IMR-90 (cell line): ENCODE data around the gene CCDC70.

Experiments
- BHLHE40 ChIP-seq: fragments of 150-350 bp; IDR thresholded peaks from 2 replicates; pipeline ENCODE4 v1.6.1; 2016; ENCODE audit warnings: mild to moderate bottlenecking, low read depth, low read length
- CTCF ChIP-seq: conservative IDR thresholded peaks from 2 replicates; pipeline ENCODE4 v1.5.1; 2012; ENCODE audit warnings: mild to moderate bottlenecking, low read depth, low read length, improper control_type of control experiment
- POLR2A ChIP-seq: IDR thresholded peaks from 2 replicates; pipeline ENCODE4 v1.6.1; 2012; ENCODE audit warnings: mild to moderate bottlenecking, low read depth, low read length
- SMC3 ChIP-seq: fragments of 150-350 bp; IDR thresholded peaks from 2 replicates; pipeline ENCODE4 v1.6.1; 2016; ENCODE audit warnings: low read depth, mild to moderate bottlenecking, antibody characterized with exemption, low read length, moderate library complexity

- TF ChIP-seq SMC3 (no peak), CTCF (no peak), BHLHE40 (no peak), POLR2A (no peak)
Measured at GRCh38 chr13:51822106-51822815, 39.5 kb upstream of the CCDC70 start.
